Cardiac muscle cell (in vitro differentiated cells and primary cell): ENCODE results near the gene DDX41. TPM values are rescaled to one million over a fixed set of nuclear protein-coding genes. Genes with fewer than 3 reads are reported as not detected.
A peak's percentile ranks its signal among the peaks of the same experiment; 100 is the strongest.

ENCODE experiments used
- DNase-seq, 2 donors: peaks; one replicate each; pipeline versions ENCODE4 v3.0.0 to v3.0.0-alpha.2; 2010 to 2017; ENCODE audit warnings: low read depth in 1 of 2, low spot score in 1 of 2
- H3K27ac ChIP-seq: fragments of 200-600 bp; sonication (generic); 2 replicates; pipeline ENCODE4 v1.5.1; 2016
- H3K27me3 ChIP-seq: fragments of 200-600 bp; sonication (generic); 2 replicates; pipeline ENCODE4 v1.6.0; 2016; ENCODE audit warnings: control low read depth
- H3K36me3 ChIP-seq: fragments of 200-600 bp; sonication (generic); 2 replicates; pipeline ENCODE4 v1.5.1; 2016; ENCODE audit warnings: control low read depth
- H3K4me1 ChIP-seq: fragments of 200-600 bp; sonication (generic); 2 replicates; pipeline ENCODE4 v1.8.1; 2017; ENCODE audit warnings: low read depth, mild to moderate bottlenecking, mixed run types
- H3K4me3 ChIP-seq: fragments of 200-600 bp; sonication (generic); 2 replicates; pipeline ENCODE4 v1.5.1; 2016; ENCODE audit warnings: mild to moderate bottlenecking
- H3K9me3 ChIP-seq: fragments of 200-600 bp; sonication (generic); 2 replicates; pipeline ENCODE4 v1.5.1; 2017; ENCODE audit warnings: low read depth, mild to moderate bottlenecking, control low read depth
- CTCF ChIP-seq: IDR thresholded peaks from 2 replicates; pipeline ENCODE4 v1.5.1; 2012; ENCODE audit warnings: low read depth, mild to moderate bottlenecking, low read length
- polyA plus RNA-seq: library from polyadenylated mRNA; unstranded; fragments of >200 nt; fragmentation: Nextera tagmentation; extraction: Ambion mirVana; gene quantifications from 2 replicates; pipeline ENCODE4 v1.2.1, GENCODE V29; 2016
- total RNA-seq: library from RNA; depleted of rRNA; stranded (reverse); fragments of >200 nt; gene quantifications from 2 replicates; pipeline ENCODE4 v1.2.3, GENCODE V29; 2016

DDX41 gene
- total and polyA plus RNA-seq, 2 experiments from 2014 or later, result 109 to 183 TPM

- TF ChIP-seq CTCF, result no peak
- DNase-seq, result no peak
- H3K4me3 ChIP-seq, result no peak overlapping the region
- no peaks in the 10 kb centered on the region for H3K9me3 ChIP-seq
- no peak overlapping the region for H3K27ac ChIP-seq
- peaks cover 5% of the 10 kb centered on the region for H3K36me3 ChIP-seq
- H3K27me3 ChIP-seq, result no peaks in the 10 kb centered on the region
- H3K4me1 ChIP-seq, result peaks cover 23% of the 10 kb centered on the region
Measured at GRCh38 chr5:177540438-177540837, 23.7 kb upstream of the DDX41 start.

- H3K9me3 ChIP-seq, result no peaks in the 10 kb centered on the region
- peak in 1 of 2 donors; percentile 97 for DNase-seq
- no peak overlapping the region for H3K4me3 ChIP-seq
- peaks cover 23% of the 10 kb centered on the region for H3K4me1 ChIP-seq
- peak overlapping the region; percentile 94 for H3K27ac ChIP-seq
- peaks cover 13% of the 10 kb centered on the region for H3K36me3 ChIP-seq
- H3K27me3 ChIP-seq, result no peaks in the 10 kb centered on the region
- no peak for TF ChIP-seq CTCF
Measured at GRCh38 chr5:177539411-177539810, 22.6 kb upstream of the DDX41 start.

- Histone ChIP-seq H3K4me1 (peaks cover 20% of the 10 kb centered on the region), H3K4me3 (no peak overlapping the region), H3K27ac (peak overlapping the region; percentile 94), H3K36me3 (peaks cover 13% of the 10 kb centered on the region), H3K9me3 (no peaks in the 10 kb centered on the region), H3K27me3 (no peaks in the 10 kb centered on the region)
- no peak for DNase-seq
- TF ChIP-seq CTCF, result no peak
Measured at GRCh38 chr5:177538876-177539275, 22.1 kb upstream of the DDX41 start.

GRCh38 chr5:177537389-177538361 lies 20.9 kb upstream of the DDX41 start:
- Histone ChIP-seq H3K4me1 (peaks cover 8% of the 10 kb centered on the region), H3K36me3 (peaks cover 18% of the 10 kb centered on the region), H3K9me3 (no peaks in the 10 kb centered on the region), H3K27me3 (no peaks in the 10 kb centered on the region), H3K27ac (peak overlapping the region; percentile 94), H3K4me3 (no peak overlapping the region)
- DNase-seq, result peak; percentile 65 to 90
- TF ChIP-seq CTCF, result no peak

GRCh38 chr5:177536386-177536785 lies 19.6 kb upstream of the DDX41 start:
- Histone ChIP-seq H3K9me3 (no peaks in the 10 kb centered on the region), H3K27ac (no peak overlapping the region), H3K4me1 (peaks cover 8% of the 10 kb centered on the region), H3K4me3 (no peak overlapping the region), H3K36me3 (peaks cover 29% of the 10 kb centered on the region), H3K27me3 (no peaks in the 10 kb centered on the region)
- no peak for DNase-seq
- TF ChIP-seq CTCF, result no peak
